ENCODE measurements around the gene PAN3. TPM values are rescaled to one million over a fixed set of nuclear protein-coding genes. Genes with fewer than 3 reads are reported as not detected.
A peak's percentile ranks its signal among the peaks of the same experiment; 100 is the strongest.

The PAN3 gene
- total RNA-seq (ENCODE audit: low replicate concordance): 19.4 and 22.8 TPM in 2 replicates

GRCh38 chr13:28138012-28138755 is at the start of gene PAN3:
Gene PAN3 (plus strand): TSS chr13:28138545. CDS start chr13:28138658, 113 bp downstream.
- TF ChIP-seq CTCF (IDR thresholded peaks at IDR 0.05; ENCODE audit: insufficient read depth, low read length): no peak
- peak; percentile 91 for DNase-seq (ENCODE audit: low read depth)

GRCh38 chr13:28089065-28089464 is 49.3 kb upstream of the PAN3 start:
- no peak for DNase-seq (ENCODE audit: low read depth)
- no peak overlapping the region for H3K4me3 ChIP-seq (ENCODE audit: low read depth, low read length)
- TF ChIP-seq CTCF (IDR thresholded peaks at IDR 0.05; ENCODE audit: insufficient read depth, low read length): no peak

More at GRCh38 chr13:28138012-28138755, at the start of gene PAN3:
- H3K4me3 ChIP-seq (ENCODE audit: low read depth, low read length): peak within 1 kb of the TSS; percentile 93

- no peak for TF ChIP-seq CTCF (IDR thresholded peaks at IDR 0.05; ENCODE audit: insufficient read depth, low read length)
- no peak for DNase-seq (ENCODE audit: low read depth)
Observed at GRCh38 chr13:28092431-28092830, 45.9 kb upstream of the PAN3 start.

GRCh38 chr13:28093881-28094280 is 44.5 kb upstream of the PAN3 start:
- TF ChIP-seq CTCF (IDR thresholded peaks at IDR 0.05; ENCODE audit: insufficient read depth, low read length): no peak
- H3K4me3 ChIP-seq (ENCODE audit: low read depth, low read length): no peak overlapping the region
- no peak for DNase-seq (ENCODE audit: low read depth)

More at GRCh38 chr13:28092431-28092830, 45.9 kb upstream of the PAN3 start:
- H3K4me3 ChIP-seq (ENCODE audit: low read depth, low read length): no peak overlapping the region

- no peak for TF ChIP-seq CTCF (IDR thresholded peaks at IDR 0.05; ENCODE audit: insufficient read depth, low read length)
- H3K4me3 ChIP-seq (ENCODE audit: low read depth, low read length): no peak overlapping the region
- no peak for DNase-seq (ENCODE audit: low read depth)
Observed at GRCh38 chr13:28094306-28094705, 44.0 kb upstream of the PAN3 start.

- H3K4me3 ChIP-seq (ENCODE audit: low read depth, low read length): no peak overlapping the region
- DNase-seq (ENCODE audit: low read depth): no peak
- no peak for TF ChIP-seq CTCF (IDR thresholded peaks at IDR 0.05; ENCODE audit: insufficient read depth, low read length)
Observed at GRCh38 chr13:28097503-28097902, 40.8 kb upstream of the PAN3 start.

Measured in fibroblast of the aortic adventitia (primary cell).